GM21619 (cell line): ENCODE results near the gene SOX8.
"Not testable (repeated sequence)": the region's sequence is repeated elsewhere in the genome, so short reads cannot be mapped to it uniquely, and the experiment has no call there.

ENCODE experiments used
- ATAC-seq: cut with Tn5 transposase; IDR thresholded peaks from one replicate; pipeline ENCODE4 v1.9.1; 2021; ENCODE audit not compliant: unreplicated experiment

The SOX8 gene

DNA sequence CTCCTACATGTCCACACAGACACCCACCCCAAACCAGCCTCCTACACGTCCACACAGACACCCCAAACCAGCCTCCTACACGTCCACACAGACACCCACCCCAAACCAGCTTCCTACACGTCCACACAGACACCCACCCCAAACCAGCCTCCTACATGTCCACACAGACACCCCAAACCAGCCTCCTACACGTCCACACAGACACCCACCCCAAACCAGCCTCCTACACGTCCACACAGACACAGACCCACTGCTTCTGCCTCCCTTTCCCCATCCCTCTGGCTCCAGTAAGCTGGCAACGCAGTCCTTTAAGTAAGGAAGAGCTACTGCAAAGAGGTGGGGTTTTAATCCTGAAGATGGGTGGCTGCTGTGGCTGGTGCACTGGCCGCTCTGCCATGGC lies 27.8 kb upstream of the SOX8 start:
- not testable (repeated sequence) for ATAC-seq

DNA sequence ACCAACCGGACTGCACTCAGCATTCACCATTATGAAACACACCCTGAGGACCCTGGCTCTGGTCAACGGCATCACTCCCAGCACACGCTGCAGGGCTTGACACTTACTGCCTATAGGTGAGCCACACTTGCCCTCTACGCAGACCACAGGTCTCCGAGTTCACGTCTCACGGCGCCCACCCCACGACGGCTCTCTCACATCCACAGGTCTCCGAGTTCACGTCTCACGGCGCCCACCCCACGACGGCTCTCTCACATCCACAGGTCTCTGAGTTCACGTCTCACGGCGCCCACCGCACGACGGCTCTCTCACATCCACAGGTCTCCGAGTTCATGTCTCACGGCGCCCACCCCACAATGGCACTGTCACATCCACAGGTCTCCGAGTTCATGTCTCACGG lies 25.8 kb upstream of the SOX8 start:
- not testable (repeated sequence) for ATAC-seq

DNA sequence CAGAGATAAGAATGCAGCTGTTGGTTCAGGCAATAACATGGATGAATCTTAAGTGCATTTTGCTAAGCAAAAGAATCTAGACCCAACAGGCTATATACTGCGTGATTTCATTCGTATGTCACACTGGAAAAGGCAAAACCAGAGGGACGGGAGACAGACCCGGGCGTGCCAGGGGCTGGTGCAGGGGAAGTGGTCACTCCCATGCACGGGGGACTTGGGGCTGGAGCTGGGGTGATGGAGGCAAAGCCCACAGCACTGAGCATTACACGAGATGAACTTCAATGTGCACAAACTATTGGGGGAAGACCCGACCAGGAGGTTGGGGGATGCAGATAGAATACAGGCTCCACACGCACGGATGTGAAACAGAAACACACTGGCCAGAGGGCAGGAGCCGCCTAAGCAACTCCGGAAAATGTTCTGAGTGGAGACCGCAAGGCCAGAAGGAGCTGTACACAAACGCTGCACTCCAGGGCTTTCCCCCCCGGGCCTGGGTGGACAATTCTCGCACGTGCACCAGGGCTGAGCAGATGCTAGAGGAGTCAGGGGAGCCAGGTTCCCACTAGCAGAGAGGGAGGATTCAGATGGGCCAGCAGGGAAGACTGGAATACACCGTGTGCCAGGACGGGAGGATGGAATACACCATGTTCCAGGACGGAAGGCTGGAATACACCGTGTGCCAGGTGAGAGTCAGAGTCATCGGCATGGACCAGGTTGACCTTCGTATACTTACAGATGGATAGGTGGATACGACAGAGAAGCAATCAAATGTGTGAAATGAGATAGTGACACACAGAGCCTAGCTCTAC lies 22.1 kb upstream of the SOX8 start:
- no peak for ATAC-seq

GRCh38 chr16:962366-962765 lies 19.2 kb upstream of the SOX8 start:
- ATAC-seq: no peak

GRCh38 chr16:962901-963814 lies 18.4 kb upstream of the SOX8 start:
- ATAC-seq: no peak

DNA sequence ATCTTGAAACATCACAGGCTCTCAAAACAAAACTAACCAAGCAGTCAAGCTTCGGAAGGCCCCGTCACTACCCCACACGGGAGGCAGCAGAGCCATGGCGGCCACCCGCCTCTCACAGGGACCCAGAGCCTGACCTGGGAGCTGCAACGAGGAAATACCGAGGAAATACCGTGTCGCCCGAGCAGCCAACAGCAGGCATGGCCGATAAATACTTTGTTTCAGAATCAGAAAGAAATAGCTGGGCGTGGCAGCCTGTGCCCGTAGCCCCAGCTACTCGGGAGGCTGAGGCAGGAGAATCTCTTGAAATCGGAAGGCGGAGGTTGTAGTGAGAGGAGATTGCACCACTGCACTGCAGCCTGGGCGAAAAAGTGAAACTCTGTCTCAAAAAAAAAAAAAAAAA lies 17.7 kb upstream of the SOX8 start:
- no peak for ATAC-seq

GRCh38 chr16:964356-965035 lies 17.1 kb upstream of the SOX8 start:
- ATAC-seq: no peak

- no peak for ATAC-seq
These were observed 16.6 kb upstream of the SOX8 start for GRCh38 chr16:965036-965395.

DNA sequence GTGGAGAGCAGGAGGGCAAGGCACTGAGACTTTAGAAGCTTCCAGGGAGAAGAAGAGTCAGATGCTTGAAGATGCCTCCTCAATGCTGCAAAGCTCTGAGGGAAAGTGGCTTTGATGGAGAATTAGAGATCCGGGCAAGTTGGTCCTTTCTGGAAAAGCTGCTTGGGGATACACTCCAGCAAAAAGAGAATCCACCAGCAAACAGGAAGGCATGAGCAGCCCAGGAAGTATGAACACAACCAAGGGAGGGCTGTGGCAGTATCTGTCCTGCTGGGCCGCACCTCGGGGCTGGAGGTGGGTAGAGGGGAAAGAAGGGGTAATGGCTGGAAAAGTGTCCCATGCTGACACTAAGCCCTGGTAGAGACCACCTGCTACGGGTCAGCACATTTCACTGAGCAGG lies 16.1 kb upstream of the SOX8 start:
- no peak for ATAC-seq

DNA sequence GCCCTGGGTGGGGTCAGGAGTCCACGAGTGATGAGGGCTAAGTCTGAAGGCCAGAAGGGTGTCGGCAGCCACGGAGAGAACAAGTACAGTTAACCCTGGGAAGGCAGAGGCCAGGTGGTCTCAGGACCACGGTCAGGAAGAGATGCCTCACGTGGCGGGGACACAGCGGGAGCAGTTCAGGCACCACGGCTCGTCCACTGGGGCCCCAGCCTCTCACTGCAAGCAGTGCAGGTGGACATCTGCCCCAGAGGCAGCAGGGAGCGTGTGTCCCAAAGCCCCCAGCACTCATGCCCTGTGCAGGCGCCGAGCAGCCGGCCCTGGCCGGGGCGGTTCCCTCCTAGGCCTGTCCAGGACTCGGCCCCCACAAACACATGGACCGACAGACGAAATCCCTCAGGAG lies 15.5 kb upstream of the SOX8 start:
- no peak for ATAC-seq

DNA sequence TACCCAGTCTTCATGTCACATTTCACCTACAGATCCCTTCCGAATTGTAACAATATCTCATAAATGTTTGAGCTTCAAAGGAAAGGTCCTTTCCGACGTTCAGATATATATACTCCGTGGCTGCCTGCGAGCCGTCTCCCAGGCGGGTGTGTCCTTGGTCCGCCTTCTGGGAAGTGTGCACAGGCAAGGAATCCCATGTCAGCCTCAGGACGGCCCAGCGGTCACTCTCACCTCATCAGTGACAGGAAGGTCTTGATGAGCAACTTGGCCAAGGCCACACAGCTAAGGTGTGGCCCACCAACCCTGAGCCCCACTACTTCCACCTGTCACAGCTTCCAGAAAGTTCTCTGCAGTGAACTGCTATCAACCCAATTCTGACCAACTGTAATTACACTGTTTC lies 15.1 kb upstream of the SOX8 start:
- ATAC-seq: no peak

- no peak for ATAC-seq
These were observed 14.5 kb upstream of the SOX8 start for GRCh38 chr16:967077-967541.

DNA sequence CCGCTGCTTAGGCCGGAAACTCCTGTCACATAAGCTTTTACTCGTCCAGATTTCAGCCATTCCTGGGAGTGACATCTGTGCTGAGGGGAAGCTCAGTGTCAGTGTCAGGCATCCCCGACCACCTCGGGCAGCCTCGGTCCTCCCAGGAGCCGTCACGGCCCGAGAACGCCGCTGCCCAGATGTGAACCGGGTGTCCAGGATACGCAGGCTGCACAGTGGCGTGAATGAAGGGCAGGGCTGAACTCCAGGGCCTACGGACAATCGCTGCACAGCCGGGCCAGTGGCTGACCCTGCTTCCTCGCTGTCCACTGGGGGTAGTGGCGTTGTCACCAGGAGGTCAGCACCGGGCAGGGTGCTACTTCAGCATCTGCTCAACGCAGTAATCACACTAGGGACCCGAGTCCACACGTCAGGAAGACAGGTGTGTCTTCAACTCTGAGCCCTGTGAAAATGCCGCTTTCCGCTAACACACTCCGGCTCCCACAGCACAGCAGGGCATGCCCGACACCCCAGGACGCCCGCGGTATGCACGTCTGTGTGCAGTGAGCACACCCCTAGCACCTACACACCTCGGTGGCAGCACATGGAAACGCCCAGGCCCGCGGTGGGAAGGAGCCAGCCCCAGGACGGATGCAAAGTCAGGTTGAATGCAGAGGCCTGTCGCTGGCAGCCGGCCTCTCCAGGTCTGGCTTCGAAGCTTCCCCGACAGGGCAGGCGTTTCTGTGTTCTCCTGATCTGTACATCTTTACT lies 13.8 kb upstream of the SOX8 start:
- no peak for ATAC-seq

- ATAC-seq: no peak
These were observed 12.9 kb upstream of the SOX8 start for GRCh38 chr16:968620-969019.

GRCh38 chr16:969508-970385 lies 11.8 kb upstream of the SOX8 start:
- peak; percentile 14 for ATAC-seq

GRCh38 chr16:970386-970765 lies 11.2 kb upstream of the SOX8 start:
- no peak for ATAC-seq

- ATAC-seq: peak; percentile 69
These were observed 10.6 kb upstream of the SOX8 start, which contains the start of gene LMF1 for GRCh38 chr16:970766-971581. Gene LMF1, minus strand, starts transcription at chr16:970984. Its CDS starts 4 bp downstream, at chr16:970980.

DNA sequence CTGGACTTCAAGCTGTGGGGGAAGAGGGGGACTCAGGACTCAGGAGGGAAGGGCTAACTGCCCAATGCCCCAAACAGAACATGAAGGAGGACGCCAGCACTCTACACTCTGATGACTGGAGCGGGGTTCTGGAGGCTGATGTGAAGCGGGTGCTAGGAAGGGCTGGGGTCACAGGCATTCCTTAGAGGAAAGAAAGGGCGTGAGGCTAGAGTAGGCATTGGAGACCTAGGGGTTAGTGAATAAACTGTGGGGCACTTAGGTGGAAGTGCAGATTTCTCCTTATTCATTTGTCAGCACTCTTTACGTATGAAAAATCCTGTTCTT lies 10.0 kb upstream of the SOX8 start:
- ATAC-seq: no peak

- ATAC-seq: no peak
These were observed 9.6 kb upstream of the SOX8 start for GRCh38 chr16:971981-972315.
